Adipocyte (in vitro differentiated cells): ENCODE results near the gene RIMS1.
A peak's percentile ranks its signal among the peaks of the same experiment; 100 is the strongest.

ENCODE experiments used
- DNase-seq: peaks from one replicate; pipeline ENCODE4 v3.0.0-alpha.2; 2015; ENCODE audit warnings: low read depth
- H3K27me3 ChIP-seq: replicated peaks from 2 replicates; pipeline ENCODE4 v1.7.0; 2013; ENCODE audit warnings: mild to moderate bottlenecking, low read length, moderate library complexity; ENCODE audit not compliant: control insufficient read depth, insufficient read depth
- H3K36me3 ChIP-seq: 2 replicates; pipeline ENCODE4 v1.7.0; 2013; ENCODE audit warnings: low read length, mild to moderate bottlenecking, moderate library complexity; ENCODE audit not compliant: control insufficient read depth, insufficient read depth, severe bottlenecking
- H3K4me1 ChIP-seq: 2 replicates; pipeline ENCODE4 v1.7.0; 2013; ENCODE audit warnings: mild to moderate bottlenecking, low read length, moderate library complexity; ENCODE audit not compliant: control insufficient read depth, insufficient read depth
- H3K4me3 ChIP-seq: 2 replicates; pipeline ENCODE4 v1.7.0; 2013; ENCODE audit warnings: mild to moderate bottlenecking, low read length, moderate library complexity
- H3K9ac ChIP-seq: 2 replicates; pipeline ENCODE4 v1.7.0; 2013; ENCODE audit warnings: mild to moderate bottlenecking, low read length, moderate library complexity
- H3K9me3 ChIP-seq: 2 replicates; pipeline ENCODE4 v1.7.0; 2013; ENCODE audit warnings: mild to moderate bottlenecking, low read length, moderate library complexity; ENCODE audit not compliant: control insufficient read depth

The RIMS1 gene

DNA sequence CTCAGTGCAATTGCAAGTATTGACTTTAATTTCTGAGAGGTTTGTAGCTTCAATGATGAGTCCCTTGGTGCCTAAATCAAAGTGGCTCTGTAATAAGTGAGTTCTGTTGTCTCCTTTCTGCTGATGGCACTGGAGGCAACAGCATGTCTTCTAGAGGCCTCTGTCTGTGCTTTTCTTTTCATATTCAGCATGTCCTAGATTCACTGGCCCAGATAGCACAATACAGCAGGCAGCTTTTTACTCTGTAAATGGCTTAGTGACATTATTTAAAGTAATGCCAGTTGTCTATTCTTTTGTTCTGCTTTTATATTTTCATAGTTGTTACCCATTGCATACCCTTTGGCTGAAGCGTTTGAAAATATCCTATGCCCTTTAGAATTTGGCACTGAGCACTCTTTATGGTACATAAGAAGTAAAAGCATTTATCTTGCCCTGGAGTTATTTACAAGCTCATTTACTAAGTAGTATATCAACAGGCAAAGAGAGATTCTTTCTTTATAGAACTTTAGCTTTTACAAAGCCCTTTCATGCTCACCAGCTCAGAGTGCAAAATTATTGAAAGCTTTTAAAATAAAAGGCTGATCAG is 464.0 kb downstream of the RIMS1 start:
- Histone ChIP-seq H3K9me3 (no peaks in the 10 kb centered on the region), H3K4me1 (peaks cover 6% of the 10 kb centered on the region), H3K27me3 (no peaks in the 10 kb centered on the region), H3K36me3 (no peaks in the 10 kb centered on the region), H3K4me3 (no peak overlapping the region), H3K9ac (no peak overlapping the region)
- peak; percentile 17 for DNase-seq

DNA sequence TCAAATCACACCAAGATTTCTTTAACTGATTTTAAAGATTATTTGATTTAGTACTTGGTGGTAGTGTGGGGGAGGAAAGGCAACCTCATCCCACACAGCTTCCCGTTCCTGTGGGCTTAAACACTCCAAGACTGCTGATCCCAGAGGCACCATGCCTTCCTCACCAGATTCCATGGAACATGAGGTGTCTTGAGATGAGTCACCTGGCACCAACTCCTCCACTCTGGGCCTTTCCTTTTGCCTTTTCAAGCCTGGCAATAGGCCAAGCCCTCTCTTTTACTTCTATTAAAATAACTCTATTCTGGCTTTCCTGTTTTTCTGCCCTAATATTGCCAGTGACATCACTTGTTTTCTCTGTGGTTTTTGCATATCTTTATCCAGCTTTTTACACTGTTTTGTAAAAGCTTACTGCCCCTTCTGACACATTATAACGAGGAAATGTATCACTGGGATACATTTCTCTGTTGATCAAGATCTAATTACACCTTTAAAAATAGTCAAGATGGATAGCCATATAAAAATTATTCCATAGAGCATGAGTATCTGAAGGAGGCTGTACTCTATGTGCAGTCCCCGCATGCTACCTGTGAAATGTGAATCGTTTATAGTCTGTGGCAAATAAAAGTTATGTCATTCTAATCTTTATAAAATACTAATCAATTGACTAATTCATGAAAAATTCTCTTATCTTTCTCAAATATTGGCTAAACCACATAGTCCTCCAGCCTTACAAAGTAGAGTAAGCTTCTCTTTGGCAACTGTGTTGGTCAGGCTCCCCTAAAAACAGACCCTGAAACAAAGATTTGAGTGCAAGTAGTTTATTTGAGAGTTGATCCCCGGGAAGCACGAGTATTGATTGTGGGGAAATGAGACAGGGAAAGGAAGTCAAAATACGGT is 477.7 kb downstream of the RIMS1 start:
- Histone ChIP-seq H3K4me1 (peaks cover 19% of the 10 kb centered on the region), H3K36me3 (no peaks in the 10 kb centered on the region), H3K9me3 (no peaks in the 10 kb centered on the region), H3K27me3 (no peaks in the 10 kb centered on the region), H3K9ac (no peak overlapping the region), H3K4me3 (no peak overlapping the region)
- DNase-seq: peak; percentile 67

DNA sequence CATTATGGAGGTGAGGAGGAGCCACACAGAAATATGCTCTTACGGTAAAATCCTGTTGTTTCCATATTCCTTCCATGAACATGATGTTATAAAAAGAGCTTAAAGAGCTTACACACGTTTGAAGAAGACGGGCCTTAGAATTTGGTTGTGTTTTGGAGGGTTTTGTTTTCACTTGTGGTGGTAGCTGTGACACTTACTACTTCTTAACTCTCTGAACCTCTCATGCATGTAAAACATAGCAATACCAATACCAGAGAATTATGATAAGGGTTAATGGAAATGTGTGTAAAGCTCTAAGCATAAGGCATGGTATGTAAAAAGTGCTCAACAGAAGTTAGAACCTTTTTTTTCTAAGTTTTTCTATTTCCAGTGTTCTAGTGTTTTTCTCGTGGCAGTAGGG is 479.4 kb downstream of the RIMS1 start:
- Histone ChIP-seq H3K27me3 (no peaks in the 10 kb centered on the region), H3K36me3 (no peaks in the 10 kb centered on the region), H3K9me3 (no peaks in the 10 kb centered on the region), H3K9ac (no peak overlapping the region), H3K4me1 (peaks cover 19% of the 10 kb centered on the region), H3K4me3 (no peak overlapping the region)
- no peak for DNase-seq

DNA sequence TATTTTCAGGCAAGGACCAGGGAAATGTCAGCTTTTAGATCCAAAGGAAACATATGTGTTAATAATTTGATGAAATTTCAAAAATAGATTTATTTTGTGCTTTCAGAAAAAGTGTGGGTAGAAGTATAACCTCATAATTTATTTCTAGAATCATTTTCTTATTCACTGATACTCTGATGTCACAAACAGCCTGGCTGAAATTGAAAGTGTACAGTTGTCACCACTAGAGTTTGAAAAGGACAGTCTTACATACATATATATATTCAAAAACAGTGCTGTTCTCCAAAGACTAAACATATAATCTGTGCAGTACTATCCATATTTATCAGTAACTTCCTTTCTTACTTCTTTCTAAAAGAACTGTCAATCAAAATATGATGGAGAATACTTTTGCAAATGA is 481.1 kb downstream of the RIMS1 start:
- Histone ChIP-seq H3K36me3 (no peaks in the 10 kb centered on the region), H3K4me3 (no peak overlapping the region), H3K9ac (no peak overlapping the region), H3K4me1 (peaks cover 19% of the 10 kb centered on the region), H3K9me3 (no peaks in the 10 kb centered on the region), H3K27me3 (no peaks in the 10 kb centered on the region)
- no peak for DNase-seq

DNA sequence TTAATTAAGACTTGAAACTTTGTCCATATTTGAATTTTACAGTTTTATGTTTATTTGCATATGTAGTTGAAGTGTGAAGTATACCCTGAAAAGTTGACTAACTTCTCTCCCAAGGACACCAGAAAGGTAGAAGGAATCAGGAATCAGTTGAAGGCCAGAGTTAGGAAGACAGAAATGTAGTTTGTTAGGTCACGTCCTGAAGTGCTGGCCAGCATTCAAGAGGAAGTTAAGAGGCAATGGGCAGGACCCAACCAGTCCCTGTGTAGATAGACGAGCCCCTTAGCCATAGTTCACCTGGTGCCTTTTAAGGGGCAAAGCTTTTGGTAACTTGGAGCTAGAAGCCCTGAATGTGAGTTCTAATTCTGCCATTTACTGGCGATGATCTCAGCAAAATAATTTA is 485.1 kb downstream of the RIMS1 start:
- Histone ChIP-seq H3K27me3 (no peaks in the 10 kb centered on the region), H3K36me3 (no peaks in the 10 kb centered on the region), H3K4me1 (peaks cover 6% of the 10 kb centered on the region), H3K9me3 (no peaks in the 10 kb centered on the region), H3K9ac (no peak overlapping the region), H3K4me3 (no peak overlapping the region)
- DNase-seq: no peak

DNA sequence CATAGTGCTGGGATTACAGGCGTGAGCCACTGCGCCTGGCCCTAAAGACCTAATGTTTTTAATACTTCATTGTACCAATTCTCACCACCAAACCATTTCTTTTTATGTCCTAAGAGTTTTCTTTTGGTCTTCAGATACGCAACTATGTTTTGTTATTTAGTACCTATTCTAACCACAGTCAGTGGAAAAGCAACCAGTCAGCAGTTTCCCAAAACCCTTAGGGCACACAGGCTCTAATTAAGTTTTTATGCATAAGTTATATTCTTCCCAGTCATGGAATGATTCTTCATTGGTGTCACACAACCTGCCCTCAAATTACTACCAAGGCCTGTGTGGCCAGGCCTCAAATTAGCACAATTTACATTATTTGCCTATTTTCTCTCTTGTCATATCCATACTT is 487.8 kb downstream of the RIMS1 start:
- Histone ChIP-seq H3K4me1 (no peaks in the 10 kb centered on the region), H3K9me3 (no peaks in the 10 kb centered on the region), H3K36me3 (no peaks in the 10 kb centered on the region), H3K4me3 (no peak overlapping the region), H3K27me3 (no peaks in the 10 kb centered on the region), H3K9ac (no peak overlapping the region)
- DNase-seq: no peak

DNA sequence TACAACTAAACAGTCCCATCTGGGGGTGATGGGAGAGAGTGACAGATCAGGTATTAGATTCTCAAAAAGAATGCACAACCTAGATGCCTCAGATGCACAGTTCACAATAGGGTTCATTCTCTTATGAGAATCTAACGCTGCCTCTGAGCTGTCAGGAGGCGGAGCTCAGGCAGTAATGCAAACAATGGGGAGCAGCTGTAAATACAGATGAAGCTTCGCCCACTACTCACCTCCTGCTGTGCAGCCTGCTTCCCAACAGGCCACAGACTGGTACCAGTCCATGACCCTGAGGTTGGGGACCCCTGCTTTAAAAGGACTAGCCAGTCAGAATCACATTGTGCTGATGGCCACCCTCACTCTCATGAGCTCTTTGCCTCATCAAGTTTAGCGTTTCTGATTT is 488.5 kb downstream of the RIMS1 start:
- Histone ChIP-seq H3K4me3 (no peak overlapping the region), H3K36me3 (no peaks in the 10 kb centered on the region), H3K27me3 (no peaks in the 10 kb centered on the region), H3K9me3 (no peaks in the 10 kb centered on the region), H3K4me1 (no peaks in the 10 kb centered on the region), H3K9ac (no peak overlapping the region)
- DNase-seq: no peak

DNA sequence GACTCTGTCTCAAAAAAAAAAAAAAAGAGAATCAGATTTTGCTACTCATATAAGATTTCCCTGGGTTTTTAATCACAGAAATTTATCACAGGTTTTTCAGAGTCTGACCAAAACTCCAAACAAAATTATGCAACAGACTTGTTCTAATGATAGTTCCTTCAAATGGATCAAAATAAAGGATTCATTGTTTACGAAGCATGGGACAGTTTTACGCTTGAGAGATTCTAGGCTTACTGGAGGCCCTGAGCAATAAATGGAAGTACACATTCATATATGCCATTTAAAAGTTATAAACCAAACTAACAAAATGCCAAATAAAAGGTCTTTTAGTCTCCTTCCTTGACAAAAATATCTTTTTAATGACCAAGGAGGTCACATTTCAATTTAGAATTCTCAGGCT is 490.4 kb downstream of the RIMS1 start:
- H3K9ac ChIP-seq: no peak overlapping the region
- DNase-seq: no peak
- H3K4me3 ChIP-seq: no peak overlapping the region
- no peaks in the 10 kb centered on the region for H3K4me1 ChIP-seq
- no peaks in the 10 kb centered on the region for H3K9me3 ChIP-seq
- no peaks in the 10 kb centered on the region for H3K27me3 ChIP-seq
- no peaks in the 10 kb centered on the region for H3K36me3 ChIP-seq

DNA sequence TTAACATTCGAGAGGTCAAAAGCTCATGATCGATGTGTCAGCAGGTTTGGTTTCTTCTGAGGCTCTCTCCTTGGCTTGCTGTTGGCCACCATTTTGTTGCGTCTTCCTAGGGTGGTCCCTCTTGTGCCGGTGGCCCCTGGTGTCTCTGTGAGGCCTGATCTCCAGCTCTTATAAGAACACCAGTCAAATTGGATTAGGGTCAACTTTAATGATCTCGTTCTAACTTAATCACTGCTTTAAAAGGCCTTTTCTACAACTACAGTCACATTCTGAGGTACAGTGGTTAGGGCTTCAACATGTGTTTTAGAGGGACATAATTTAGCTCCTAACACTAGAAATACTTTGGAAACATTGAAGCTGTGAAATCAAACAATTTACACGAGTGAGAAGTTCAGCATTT is 494.7 kb downstream of the RIMS1 start:
- Histone ChIP-seq H3K4me1 (no peaks in the 10 kb centered on the region), H3K4me3 (no peak overlapping the region), H3K9me3 (no peaks in the 10 kb centered on the region), H3K9ac (no peak overlapping the region), H3K36me3 (no peaks in the 10 kb centered on the region), H3K27me3 (no peaks in the 10 kb centered on the region)
- DNase-seq: no peak

DNA sequence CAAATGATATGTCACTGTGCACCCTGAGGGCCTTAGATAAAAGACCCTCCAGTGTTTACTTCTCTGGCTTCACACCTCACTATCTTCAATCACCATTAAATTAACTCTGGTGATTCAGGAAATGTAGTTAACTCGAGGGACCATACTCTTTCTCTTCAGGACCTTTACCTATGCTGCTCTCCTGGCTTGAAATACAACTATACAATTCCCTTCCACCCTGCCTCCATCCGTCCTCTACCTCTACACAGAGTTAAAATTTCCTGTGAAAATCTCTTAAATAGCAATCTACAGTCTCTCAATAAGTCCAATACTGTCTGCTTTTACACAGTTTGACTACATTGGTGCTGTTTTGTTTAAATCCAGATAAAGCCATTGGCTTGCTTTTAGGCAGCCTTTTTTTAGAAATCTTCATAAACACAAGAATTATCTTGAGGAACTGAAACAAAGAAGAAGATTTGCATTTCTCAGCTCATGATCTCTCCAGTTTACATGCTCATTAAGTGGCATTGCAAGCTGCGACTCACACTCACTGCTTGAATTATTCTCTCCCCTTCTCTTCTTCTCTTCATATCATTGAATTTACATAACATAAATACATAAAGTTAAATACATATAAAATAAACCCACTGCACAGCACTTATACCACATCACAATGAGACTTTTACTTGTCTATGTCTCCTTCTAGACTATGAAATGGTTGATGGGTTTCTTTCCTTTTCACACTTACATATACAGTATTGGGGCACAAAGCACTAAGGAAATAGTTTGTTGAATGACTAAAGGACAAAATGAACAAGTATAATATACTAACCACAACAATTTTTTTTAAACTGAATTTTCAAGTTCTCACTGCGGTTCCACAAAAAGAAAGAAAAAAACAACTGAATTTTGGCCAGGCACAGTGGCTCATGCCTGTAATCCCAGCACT is 496.5 kb downstream of the RIMS1 start:
- H3K27me3 ChIP-seq: no peaks in the 10 kb centered on the region

DNA sequence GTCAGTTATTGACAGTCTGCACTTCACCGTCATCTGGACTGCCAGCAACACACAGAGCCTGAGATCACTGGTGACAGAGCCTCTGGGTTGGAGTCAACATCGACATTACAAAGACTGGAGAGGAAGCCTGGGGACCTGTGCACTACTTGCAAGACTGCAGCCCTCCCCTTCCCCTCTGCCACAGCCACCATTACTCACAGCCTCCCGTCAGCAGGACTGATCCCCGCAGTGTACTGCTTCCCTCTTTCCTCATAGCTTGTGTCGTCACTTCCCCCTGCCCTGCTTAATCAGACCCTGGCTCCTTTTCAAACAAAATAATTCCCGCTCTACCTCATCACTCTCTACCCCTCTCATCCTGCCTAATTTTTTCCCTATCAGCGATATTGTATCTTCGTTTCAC is 500.0 kb downstream of the RIMS1 start:
- no peak overlapping the region for H3K9ac ChIP-seq
- H3K4me1 ChIP-seq: no peaks in the 10 kb centered on the region
- peak overlapping the region; percentile 54 for H3K4me3 ChIP-seq
- no peaks in the 10 kb centered on the region for H3K27me3 ChIP-seq
- DNase-seq: no peak
- no peaks in the 10 kb centered on the region for H3K36me3 ChIP-seq
- no peaks in the 10 kb centered on the region for H3K9me3 ChIP-seq

More for the DNA sequence above, 496.5 kb downstream of the RIMS1 start:
- Histone ChIP-seq H3K4me1 (no peaks in the 10 kb centered on the region), H3K9ac (no peak overlapping the region), H3K36me3 (no peaks in the 10 kb centered on the region), H3K9me3 (no peaks in the 10 kb centered on the region), H3K4me3 (no peak overlapping the region)
- no peak for DNase-seq
